HG02885 (cell line): ENCODE measurements around the gene CRYGN.

Experiments used
- ATAC-seq: cut with Tn5 transposase; IDR thresholded peaks from one replicate; pipeline ENCODE4 v1.9.1; 2021; ENCODE audit warnings: mild to moderate bottlenecking; ENCODE audit not compliant: unreplicated experiment, poor library complexity

Gene CRYGN

DNA sequence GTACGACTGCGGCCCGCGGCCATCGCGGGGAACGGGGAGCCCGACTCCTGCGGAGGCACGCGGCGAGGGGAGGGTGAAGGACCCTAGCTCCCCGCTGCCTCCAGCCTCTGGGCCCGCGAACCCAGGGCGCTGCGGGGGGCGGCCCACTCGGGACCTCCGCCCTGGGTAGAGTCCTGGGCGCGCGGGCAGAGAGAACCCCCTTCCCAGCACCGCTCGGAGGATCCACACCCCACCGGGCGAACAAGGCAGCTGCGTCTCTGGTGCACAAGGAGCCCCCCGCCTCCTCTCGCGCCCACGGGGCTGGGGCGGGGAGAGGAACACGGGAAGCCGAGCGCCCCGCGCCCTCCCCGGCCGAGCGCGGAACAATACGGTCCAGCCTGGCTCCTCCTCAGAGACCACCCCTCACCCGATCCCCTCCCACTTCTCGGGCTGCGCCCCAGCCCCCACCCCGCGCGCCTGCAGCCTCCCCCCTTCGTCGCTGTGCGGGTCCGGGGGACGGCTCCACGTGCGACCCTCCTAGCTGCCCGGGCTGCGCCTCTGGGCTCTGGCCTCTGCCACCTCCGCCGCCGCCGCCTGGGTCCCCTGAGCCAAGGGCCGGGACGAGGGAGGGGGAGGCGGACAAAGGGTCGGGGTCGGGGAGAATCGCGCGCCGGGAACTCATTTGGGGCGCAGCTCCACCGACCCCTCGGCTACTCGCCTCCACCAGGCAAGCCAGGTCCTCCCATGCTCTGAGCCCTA, 30.1 kb downstream of the CRYGN start, which contains the start of gene WDR86:
Gene WDR86, minus strand, starts transcription at position 372 of the 738 bp plus-strand sequence. CDS start 449 bp downstream, outside the sequence.
- ATAC-seq, result no peak

DNA sequence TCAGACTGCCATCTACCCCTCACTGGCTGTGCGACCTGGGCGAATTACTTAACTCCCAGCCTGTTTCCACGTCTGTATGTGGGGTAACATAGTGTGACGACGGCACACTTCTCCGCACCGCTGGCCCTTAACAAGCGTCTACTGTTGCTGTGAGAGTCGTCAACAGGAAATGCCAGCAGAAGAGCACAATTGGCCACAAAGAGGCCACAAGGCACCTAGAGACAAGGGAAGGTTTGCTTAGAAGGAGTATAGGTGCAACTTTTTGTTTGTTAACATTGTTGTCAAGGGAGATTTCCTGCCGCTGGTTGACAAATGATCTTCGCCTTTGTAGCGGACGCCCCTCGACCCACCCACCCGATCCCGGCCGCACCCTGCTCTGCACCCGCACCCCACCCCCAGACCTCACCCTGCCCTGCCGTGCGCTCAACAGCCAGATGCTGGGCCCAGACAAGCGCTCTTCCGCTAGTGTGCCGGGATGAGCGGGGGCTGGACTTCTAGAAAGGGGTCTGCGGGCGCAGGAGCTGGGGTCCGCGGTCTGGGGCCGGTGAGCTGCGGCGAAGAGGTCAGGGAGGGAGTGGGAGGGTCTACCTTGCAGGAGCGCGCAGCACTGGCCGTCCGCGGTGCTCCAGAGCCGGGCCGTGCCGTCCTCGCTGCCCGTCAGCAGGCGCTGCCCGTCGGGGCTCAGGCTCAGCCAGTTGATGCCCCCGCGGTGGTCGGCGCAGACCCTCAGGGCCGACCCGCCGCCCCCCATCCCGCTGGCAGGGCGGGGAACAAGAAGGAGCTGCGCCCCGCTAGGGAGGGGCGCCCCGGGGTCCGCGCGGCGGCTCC, 30.9 kb downstream of the CRYGN start:
- ATAC-seq, result no peak

DNA sequence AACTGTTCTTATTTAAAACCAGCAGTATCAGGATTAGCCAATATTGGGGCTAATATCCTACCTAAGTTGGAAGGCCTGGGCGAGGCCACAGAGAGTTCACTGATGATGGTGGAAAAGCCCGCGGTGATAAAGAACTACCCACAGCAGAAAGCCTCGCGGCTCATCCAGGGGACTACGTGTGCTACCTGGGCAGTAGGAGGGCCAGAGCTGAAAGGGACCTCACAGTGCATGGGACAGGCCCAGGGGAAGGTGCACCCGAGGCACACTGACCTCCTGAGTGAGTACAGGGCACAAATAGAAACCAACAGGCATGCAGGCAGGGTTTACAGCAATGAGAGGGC, 31.5 kb downstream of the CRYGN start:
- ATAC-seq, result no peak

DNA sequence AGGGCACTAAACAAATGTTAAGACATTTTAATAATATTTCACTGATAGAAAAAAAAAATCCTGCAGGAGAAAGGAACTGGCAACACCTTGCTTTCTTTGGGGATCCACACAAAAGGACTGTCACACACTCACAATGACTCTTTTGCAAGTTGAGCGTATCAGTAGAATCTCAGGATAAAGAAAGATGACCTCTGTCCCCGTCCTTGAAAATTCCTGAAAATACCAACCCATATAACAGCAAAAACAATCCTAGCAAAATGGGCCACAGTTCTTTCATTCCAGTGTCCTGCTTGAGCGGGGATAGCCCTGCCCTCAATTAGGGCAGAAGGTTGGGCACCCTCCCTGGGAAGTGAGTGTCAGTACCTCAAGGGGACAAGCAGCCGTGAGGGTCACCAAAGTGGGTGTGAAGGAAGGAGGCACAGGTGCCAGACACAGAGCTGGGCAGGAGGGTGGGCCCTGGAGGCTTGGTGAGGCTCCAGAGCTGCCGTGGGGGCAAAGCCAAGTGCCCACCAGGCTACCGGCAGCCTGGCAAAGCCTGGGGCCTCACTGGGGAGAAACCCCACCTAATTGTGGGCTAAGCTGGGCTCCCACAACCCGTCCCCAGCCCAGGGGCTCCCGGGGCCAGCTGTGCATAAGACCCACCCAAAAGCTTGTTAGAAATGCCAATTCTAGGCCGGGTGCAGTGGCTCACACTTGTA, 32.9 kb downstream of the CRYGN start:
- ATAC-seq, result no peak

DNA sequence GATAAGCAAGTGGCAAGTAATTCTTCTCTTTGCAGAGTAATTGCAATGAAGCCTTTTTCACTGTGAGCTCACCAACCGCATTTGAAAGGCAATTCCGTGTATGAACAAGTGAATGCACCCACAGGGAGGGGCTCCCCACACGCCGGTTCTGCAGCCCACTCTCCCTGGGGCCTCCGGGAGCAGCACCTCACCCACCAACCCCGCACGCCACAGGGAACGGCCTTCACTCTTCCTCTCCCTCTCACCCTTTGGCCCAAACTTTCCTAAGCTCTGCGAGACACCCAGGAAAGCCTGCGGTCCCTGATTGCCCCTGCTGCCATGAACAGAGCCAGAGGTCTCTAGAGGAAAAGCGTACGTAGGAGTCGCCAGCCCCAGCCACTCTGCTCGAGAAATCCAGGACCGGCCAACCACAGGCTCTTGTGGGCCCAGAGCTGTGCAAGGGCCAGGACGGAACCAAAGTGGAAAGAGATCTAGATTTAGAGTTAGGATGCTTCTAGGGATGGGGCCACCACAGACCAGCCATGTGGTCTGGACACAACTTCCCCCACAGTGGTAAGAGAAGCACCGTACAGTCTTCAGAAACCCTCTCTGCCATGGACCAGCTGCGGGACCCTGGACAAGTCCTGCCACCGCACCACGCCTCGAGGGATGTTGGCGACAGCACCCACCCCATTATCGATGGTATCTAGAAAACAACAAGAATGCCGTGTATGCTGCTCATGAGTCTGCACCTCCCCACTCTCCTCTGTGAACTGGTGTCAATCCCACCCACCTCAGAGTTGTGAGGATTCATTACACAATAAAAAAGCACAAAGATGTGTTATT, 33.7 kb downstream of the CRYGN start:
- no peak for ATAC-seq

DNA sequence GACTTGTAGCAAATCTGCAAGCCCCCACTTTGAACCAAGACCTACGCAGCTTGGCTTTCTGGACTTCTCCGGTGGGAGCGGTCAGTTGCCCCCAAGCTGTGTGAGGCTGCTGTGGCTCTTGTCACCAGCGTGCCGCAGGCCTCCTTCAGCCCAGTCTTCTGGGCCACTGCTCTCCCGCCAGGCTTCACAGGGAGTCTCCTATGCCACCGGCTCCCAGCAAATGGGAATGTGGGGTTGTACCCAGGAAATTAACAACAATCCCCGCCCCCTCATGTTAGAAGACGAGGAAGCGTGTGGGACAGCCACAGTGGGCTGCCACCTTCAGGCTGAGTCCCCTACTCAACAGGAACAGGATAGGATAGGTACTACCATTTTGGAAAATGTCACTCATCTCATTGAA, 34.4 kb downstream of the CRYGN start:
- ATAC-seq, result no peak

DNA sequence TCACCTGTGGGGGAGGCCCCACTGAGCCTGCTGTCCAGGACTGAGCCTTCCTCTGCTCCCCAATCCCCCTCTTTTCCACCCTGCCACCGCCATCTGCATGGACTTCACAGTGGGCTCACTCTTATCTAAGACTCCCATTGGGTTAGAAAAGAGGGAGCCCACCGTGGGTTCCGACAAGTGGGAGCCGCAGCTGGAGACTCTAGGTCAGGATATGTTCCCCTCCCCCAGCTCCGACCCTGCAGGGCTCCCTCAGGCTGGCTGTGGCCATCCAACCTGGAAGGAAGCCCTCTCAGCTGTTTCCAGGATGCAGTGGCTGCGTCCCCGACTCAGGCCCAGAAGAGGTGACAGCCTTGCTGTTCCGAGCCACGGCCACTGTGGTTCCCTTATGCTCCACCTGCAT, 34.9 kb downstream of the CRYGN start:
- ATAC-seq, result no peak

DNA sequence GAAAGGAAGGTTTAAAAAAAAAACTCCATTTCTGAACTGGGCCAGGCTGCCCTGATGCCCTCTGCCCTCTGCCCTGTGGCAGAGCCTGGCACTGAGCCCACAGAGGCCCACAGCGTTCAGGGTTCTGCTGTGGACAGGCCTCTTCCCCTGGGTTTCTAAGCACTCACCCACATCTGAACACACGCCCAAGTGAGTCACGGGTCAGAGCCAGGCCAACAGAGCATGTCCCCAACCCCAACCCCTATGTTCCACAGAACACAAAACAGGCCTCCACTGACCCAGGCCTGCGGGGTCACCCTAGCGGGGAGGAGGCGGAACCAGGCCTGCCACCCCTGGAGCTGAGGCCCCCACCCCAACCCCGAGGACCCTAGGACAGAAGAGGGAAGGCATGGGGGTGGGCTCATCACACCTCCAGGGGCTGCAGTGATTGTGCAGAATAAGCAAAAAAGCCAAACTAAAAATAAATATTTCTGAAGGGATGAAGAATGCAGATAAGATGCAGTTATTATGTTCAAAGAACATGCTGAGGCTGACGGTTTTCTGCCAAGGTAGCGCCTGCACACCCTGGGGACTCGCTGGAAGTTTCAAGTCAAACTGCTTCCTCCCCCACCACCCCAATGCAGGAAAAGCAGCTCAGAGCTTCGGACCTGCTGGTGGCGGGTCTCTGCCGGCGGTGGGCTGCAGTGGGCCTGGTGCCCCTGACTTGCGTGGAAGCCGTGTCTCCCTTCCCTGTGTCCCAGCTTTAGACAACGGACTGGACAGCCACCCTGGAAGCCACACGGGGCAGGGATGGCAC, 35.5 kb downstream of the CRYGN start:
- ATAC-seq, result no peak

DNA sequence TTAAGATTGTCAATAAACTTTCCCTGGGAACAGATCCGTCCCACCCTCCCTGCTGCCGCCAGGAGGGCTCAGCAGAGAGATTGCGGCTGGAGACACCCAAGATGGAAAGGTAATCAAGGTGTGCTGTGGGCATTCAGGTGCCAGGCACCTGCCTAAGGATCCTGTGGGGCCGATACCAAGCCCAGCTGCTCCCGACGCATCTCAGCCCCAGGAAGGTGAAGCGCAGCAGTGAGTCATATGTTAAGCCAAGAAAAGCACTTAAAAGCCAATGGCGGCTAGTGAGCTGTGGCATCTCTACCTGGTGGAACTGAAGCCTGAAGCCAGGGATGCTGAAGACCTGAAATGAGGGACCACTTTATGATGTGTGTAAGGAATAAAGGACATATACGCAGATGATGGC, 36.2 kb downstream of the CRYGN start:
- ATAC-seq, result no peak

DNA sequence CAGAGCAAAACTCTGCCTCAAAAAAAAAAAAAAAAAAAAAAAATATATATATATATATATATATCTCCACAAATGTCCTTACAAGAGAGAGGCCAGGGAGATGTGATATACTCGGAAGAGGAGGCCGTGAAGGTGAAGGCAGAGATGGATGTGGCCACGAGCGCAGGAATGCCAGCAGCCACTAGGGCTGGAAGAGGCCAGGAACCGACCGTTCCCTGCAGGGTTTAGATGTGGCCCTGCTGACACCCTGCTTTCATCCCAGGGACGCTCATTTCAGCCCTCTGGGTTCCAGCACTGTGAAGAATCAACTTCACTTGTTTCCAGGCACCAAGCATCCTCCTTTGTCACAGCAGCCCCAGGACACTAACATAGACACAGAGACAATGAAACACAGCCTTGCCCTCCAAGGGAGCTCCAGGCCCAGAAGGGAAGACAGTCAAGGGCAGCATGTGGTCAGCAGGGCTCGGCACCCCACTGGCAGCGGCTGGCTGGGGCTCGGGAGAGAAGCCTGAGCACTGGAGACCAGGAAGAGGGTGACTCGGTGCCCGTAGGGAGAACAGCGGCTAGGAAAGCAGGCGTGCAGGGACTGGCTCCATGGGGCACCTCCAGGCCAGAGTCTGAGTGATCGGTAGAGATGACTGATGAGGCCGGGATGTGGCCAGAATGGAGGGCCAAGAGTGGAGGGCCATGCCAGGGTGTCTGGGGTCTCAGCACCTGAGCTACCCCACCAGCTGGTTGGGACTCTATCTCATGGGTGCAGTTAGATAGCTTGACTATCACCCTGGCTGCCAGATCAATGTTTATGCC, 37.7 kb downstream of the CRYGN start:
- no peak for ATAC-seq

DNA sequence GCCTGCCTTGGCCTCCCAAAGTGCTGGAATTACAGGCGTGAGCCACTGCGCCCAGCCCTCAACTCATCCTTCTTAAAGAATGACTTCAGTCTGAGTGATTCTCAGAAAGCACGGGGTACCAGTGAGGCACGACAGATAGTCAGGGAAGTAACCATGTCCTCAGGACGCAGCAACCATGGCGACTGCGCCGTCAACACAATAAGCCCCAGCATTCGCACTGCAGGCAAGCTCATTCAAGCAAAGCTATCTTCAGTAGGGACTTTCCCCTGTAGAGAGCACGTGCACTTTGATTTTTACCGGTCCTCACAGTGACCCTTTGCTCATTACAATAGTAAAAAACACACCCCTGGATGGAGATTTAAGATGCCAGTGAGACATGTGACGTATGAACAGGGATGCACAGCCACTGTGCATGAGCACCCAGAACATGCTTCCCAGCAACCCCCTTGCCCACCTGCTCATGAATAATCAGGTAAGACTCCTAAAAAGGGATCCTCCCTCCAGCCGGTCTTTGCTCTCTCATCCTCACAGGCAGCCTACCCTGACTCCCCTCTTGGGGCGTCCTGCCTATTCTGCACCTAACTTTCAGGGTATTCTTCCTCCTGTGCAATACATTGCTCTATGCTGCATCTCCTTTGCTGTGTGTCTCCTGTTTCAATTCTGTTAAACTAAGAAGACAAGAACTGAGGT, 39.2 kb downstream of the CRYGN start:
- peak; percentile 82 for ATAC-seq

DNA sequence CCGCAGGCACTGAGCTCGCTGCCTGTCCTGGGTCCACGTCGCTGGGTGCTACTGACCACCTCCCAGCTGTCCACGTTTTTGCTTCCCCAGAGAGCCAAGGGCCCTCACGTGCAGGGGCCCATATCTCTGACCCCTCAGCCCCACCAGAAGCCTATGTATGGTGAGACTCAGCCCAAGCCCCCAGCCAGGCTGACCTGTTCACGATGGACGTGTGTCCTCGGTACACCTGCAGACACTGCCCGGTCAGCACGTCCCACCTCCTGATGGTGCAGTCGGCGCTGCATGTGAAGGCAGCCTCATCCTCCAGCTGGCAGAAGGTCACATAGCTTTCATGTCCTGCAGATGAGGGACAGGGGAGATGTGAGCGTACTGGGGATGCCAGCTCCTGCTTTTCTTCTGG, 40.0 kb downstream of the CRYGN start:
- no peak for ATAC-seq

DNA sequence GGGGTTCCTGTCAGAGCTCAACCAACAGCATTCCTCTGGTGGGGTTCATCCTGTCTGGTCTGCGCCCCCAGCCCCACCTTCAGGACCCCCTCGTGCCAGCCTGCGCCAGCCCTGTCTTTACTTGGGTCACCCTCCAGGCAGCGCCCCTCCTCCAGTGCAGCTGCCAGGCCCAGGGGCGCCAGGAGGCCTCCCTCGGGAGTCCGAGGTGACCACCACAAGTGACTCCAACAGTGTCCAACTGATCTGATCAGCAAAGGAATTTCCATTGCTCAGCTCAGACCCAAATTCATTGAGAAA, 40.7 kb downstream of the CRYGN start:
- no peak for ATAC-seq

DNA sequence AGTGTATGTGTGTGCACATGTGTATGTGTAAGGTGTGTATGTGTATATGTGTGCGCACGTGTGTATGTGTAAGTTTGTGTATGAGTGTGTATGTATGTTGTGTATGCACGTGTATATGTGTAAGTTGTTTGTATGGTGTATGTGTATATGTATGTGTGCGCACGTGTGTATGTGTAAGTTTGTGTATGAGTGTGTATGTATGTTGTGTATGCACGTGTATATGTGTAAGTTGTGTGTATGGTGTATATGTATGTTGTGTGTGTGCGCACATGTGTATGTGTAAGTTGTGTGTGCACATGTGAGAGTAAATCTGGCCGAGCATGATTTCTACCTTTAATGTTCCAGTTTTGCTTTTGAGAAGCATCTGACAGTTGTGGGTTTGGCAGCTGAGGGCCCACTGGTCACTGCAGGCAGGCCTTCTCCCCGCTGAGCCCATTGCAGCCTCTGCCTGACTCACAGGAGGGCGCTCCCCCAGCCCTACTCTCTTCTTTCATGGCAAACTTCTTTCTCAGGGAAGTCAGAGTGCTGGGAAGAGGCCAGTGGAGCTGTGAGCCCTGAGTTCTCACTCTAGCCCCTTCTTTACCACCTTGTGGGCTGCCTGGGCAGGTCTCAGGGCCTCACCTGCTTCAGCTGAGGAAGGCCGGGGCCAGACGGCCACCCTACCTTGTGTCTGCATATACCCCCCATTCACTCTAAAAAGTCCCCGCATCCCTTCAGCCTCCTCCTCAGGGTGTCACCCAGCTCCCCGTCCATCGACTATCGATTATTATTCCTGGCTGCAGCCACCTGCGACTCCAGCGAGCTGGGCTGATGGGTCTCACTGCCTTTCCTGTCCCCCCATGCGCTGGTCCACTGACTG, 41.3 kb downstream of the CRYGN start:
- ATAC-seq, result no peak

DNA sequence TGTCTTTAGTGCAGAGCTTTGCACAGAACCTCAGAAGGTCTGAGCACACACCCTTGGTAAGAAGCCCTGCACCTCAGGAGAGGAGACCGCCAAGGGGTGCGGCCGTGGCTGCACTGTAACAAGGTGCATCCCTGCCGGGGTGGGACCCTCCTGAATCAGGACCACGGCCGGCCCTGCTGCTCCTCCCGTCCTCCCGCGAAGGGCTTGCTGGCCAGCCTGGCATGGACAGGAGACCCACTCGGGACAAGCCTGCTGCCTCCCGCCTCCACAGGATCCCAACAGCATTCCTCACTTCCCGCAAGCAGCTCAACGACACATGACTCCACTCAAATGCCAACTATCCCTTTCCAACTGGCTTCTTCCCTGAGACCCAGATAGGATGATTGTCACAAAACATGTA, 42.9 kb downstream of the CRYGN start:
- ATAC-seq, result no peak

DNA sequence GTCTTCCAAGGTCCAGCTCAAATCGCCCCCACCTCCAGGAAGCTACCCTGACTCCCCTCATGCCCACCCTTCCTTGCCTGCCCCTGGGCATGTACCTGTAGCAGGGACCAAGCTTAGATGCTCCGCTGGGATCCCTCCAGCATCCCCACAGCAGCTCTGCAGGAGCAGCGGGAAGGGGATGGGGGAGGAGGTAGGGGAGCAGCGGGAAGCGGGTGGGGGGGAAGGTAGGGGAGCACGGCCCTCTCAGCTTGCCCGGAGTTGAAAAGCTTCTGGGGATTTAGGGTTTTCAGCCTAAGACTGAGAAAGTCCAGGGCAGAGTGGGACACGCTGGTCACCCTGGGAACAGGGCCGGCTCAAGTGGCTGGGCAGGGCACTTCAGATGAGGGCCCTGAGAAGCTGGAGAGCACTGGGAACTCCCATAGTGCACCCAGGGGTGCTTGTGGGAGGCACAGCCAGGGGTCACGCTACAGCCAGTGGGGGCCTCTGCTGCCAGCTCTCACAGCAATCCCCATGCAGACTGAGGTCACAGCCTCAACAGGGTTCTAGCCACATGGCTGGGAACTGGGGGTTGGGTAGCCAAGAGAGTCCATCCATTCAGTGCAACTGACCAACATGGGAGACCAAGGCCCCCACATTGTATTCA, 43.5 kb downstream of the CRYGN start:
- ATAC-seq, result no peak

DNA sequence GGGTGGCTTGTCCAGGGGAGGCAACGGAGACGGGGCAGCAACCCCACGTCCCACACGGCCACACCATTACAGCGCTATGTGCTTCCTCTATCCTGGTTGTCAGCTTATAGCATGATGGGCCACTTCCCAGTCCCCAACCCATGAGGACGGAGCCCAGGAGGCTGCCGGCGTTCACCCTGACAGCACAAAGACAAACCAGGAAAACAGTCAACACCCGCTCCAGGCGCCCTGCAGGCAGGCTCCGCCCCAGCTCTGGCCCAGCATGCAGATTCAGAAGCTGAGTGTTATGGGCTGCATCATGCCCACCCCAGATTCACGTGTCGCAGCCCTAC, 44.9 kb downstream of the CRYGN start:
- no peak for ATAC-seq
